ENCODE measurements around the gene GRAMD2B. TPM values are rescaled to one million over a fixed set of nuclear protein-coding genes. Genes with fewer than 3 reads are reported as not detected.

GRAMD2B gene
- total and polyA plus RNA-seq, 2 of the 13 experiments (the other 11 are each of a cell fraction or from before 2014, with no cell fraction given) = 8.1 to 10.6 TPM

- H3K27ac ChIP-seq (ENCODE audit: extremely low read length, insufficient read depth, low read length) = no peak overlapping the region
- H3K79me2 ChIP-seq (ENCODE audit: insufficient read depth, low read length) = peaks cover 4% of the 10 kb centered on the region
- H3K4me3 ChIP-seq (replicated peaks in 1 of 3; ENCODE audit: insufficient read depth in 1 of 3, low read depth in 2 of 3, low read length in 3 of 3) = no peak overlapping the region
- DNase-seq (ENCODE audit: low spot score) = no peak
- POLR2A ChIA-PET = no interaction called here
- ATAC-seq = no peak
- intact Hi-C loops (cut with micrococcal nuclease; ENCODE audit: unreplicated experiment) (no loop called here), in situ Hi-C loops (cut with HindIII; ENCODE audit: extremely low pct_ligation_motif_present, low pct_unique_long_range_greater_than_20kb) (no loop called here)
- TF ChIP-seq IRF2 (CRISPR knock-in tag; IDR thresholded peaks at IDR 0.05) = no peak
- no peak for TF ChIP-seq POLR2A (IDR thresholded peaks at IDR 0.05; ENCODE audit: insufficient read depth in 1 of 2, low read depth in 2 of 2, low read length in 2 of 2)
- TF ChIP-seq NFAT5 (CRISPR knock-in tag; IDR thresholded peaks at IDR 0.05) = no peak
- no peak for TF ChIP-seq TCF12 (IDR thresholded peaks at IDR 0.05)
- no peak for TF ChIP-seq TCF12 (CRISPR knock-in tag; IDR thresholded peaks at IDR 0.05)
- no peak for TF ChIP-seq ZNF101 (CRISPR knock-in tag; IDR thresholded peaks at IDR 0.05; ENCODE audit: borderline replicate concordance, low read depth)
- TF ChIP-seq ZFP62 (CRISPR knock-in tag; IDR thresholded peaks at IDR 0.05) = no peak
- TF ChIP-seq IRX3 (CRISPR knock-in tag; IDR thresholded peaks at IDR 0.05; ENCODE audit: borderline replicate concordance, low read depth) = no peak
- TF ChIP-seq GFI1 (CRISPR knock-in tag; IDR thresholded peaks at IDR 0.05; ENCODE audit: borderline replicate concordance) = no peak
- no peak for TF ChIP-seq ZNF337 (CRISPR knock-in tag; IDR thresholded peaks at IDR 0.05; ENCODE audit: borderline replicate concordance, low read depth)
- no peak for TF ChIP-seq HMG20B (CRISPR knock-in tag; conservative IDR thresholded peaks at IDR 0.05)
- no peak for TF ChIP-seq ZNF136 (CRISPR knock-in tag; IDR thresholded peaks at IDR 0.05; ENCODE audit: low read depth)
- no peak for TF ChIP-seq JUN (CRISPR knock-in tag; IDR thresholded peaks at IDR 0.05)
- H3K9me3 ChIP-seq (ENCODE audit: low read length) = peaks cover 21% of the 10 kb centered on the region
- no peaks in the 10 kb centered on the region for H3K27me3 ChIP-seq (ENCODE audit: control insufficient read depth in 1 of 2, insufficient read depth in 2 of 2, low read length in 2 of 2)
- no peak overlapping the region for H3K9ac ChIP-seq (ENCODE audit: insufficient read depth, low read depth, low read length)
- no peaks in the 10 kb centered on the region for H3K36me3 ChIP-seq (replicated peaks in 1 of 2; ENCODE audit: control insufficient read depth in 1 of 2, insufficient read depth in 2 of 2, low read length in 2 of 2)
- H3K4me2 ChIP-seq (ENCODE audit: low read depth, low read length) = no peak overlapping the region
- 96% methylated on average over 3 of the region's 3 CpGs for WGBS (ENCODE audit: low lambda C conversion rate)
- BruUV-seq (replicated peaks) = no TSS peak
- CTCF ChIA-PET (ENCODE audit: low intra/inter-chr PET ratio, low total read pairs) = no interaction called here
- no peak overlapping the region for H2AFZ ChIP-seq (ENCODE audit: low read length)
- no peaks in the 10 kb centered on the region for H3K4me1 ChIP-seq (ENCODE audit: insufficient read depth, low read length)
- no peaks in the 10 kb centered on the region for H4K20me1 ChIP-seq (ENCODE audit: insufficient read depth, low read length)
- FAIRE-seq = no peak
These were observed 39.4 kb upstream of the GRAMD2B start for GRCh38 chr5:126383776-126384175.

All from HepG2 (cell line).